SK-N-SH treated with all-trans-retinoic acid at 6 μM for 48 hours (cell line): Measurements from ENCODE around the gene CMTR1.

ENCODE experiments used
- ATAC-seq: fragments of 200-7000 bp; cut with Tn5 transposase; 3 replicates; pipeline ENCODE4 v1.9.1; 2020; ENCODE audit warnings: mild to moderate bottlenecking, moderate library complexity
- ARNTL ChIP-seq: fragments of 450-650 bp; formaldehyde crosslinking; IDR thresholded peaks from 2 replicates; pipeline ENCODE4 v1.5.0; 2020; ENCODE audit warnings: low read depth, mild to moderate bottlenecking, moderate library complexity, borderline replicate concordance
- BACH2 ChIP-seq: fragments of 250-450 bp; sonication (Bioruptor Pico); IDR thresholded peaks from 2 replicates; pipeline ENCODE4 v1.9.0; 2021; ENCODE audit warnings: mild to moderate bottlenecking, borderline replicate concordance
- CREB5 ChIP-seq: fragments of 250-450 bp; sonication (Bioruptor Pico); IDR thresholded peaks from 2 replicates; pipeline ENCODE4 v1.5.1; 2020; ENCODE audit warnings: low read depth, mild to moderate bottlenecking, moderate library complexity
- CSDC2 ChIP-seq: fragments of 250-450 bp; sonication (Bioruptor Pico); IDR thresholded peaks from 2 replicates; pipeline ENCODE4 v1.5.0; 2020; ENCODE audit warnings: mild to moderate bottlenecking, moderate library complexity
- CSRNP3 ChIP-seq: fragments of 250-450 bp; sonication (Bioruptor Pico); IDR thresholded peaks from 2 replicates; pipeline ENCODE4 v1.5.1; 2021; ENCODE audit warnings: mild to moderate bottlenecking, moderate library complexity
- ESRRG ChIP-seq: fragments of 250-450 bp; sonication (Bioruptor Pico); IDR thresholded peaks from 2 replicates; pipeline ENCODE4 v1.6.1; 2021; ENCODE audit warnings: mild to moderate bottlenecking
- GLIS3 ChIP-seq: fragments of 250-450 bp; sonication (Bioruptor Pico); IDR thresholded peaks from 2 replicates; pipeline ENCODE4 v1.5.0; 2020; ENCODE audit warnings: mild to moderate bottlenecking, moderate library complexity
- ISL1 ChIP-seq: fragments of 250-450 bp; sonication (Bioruptor Pico); IDR thresholded peaks from 2 replicates; pipeline ENCODE4 v2.1.2; 2022; ENCODE audit warnings: mild to moderate bottlenecking, moderate library complexity
- OSR1 ChIP-seq: fragments of 250-450 bp; sonication (Bioruptor Pico); IDR thresholded peaks from 2 replicates; pipeline ENCODE4 v1.8.0; 2022; ENCODE audit warnings: moderate library complexity, mild to moderate bottlenecking, inconsistent platforms
- PATZ1 ChIP-seq: fragments of 250-450 bp; sonication (Bioruptor Pico); IDR thresholded peaks from 2 replicates; pipeline ENCODE4 v1.8.0; 2020; ENCODE audit warnings: mild to moderate bottlenecking, moderate library complexity, borderline replicate concordance
- POU6F1 ChIP-seq: fragments of 250-450 bp; sonication (Bioruptor Pico); IDR thresholded peaks from 2 replicates; pipeline ENCODE4 v1.8.0; 2021; ENCODE audit warnings: low read depth, mild to moderate bottlenecking, moderate library complexity, borderline replicate concordance
- PPARA ChIP-seq: fragments of 250-450 bp; sonication (Bioruptor Pico); IDR thresholded peaks from 2 replicates; pipeline ENCODE4 v1.5.0; 2020; ENCODE audit warnings: mild to moderate bottlenecking, borderline replicate concordance
- RARB ChIP-seq: fragments of 250-450 bp; sonication (Bioruptor Pico); IDR thresholded peaks from 2 replicates; pipeline ENCODE4 v1.8.0; 2021; ENCODE audit warnings: mild to moderate bottlenecking, moderate library complexity
- SNAI2 ChIP-seq: fragments of 250-450 bp; sonication (Bioruptor Pico); IDR thresholded peaks from 2 replicates; pipeline ENCODE4 v1.5.0; 2020; ENCODE audit warnings: mild to moderate bottlenecking, moderate library complexity
- TCF4 ChIP-seq: fragments of 250-450 bp; sonication (Bioruptor Pico); IDR thresholded peaks from 2 replicates; pipeline ENCODE4 v1.8.0; 2021; ENCODE audit warnings: mild to moderate bottlenecking, moderate library complexity, borderline replicate concordance
- TSHZ2 ChIP-seq: fragments of 250-450 bp; sonication (Bioruptor Pico); IDR thresholded peaks from 2 replicates; pipeline ENCODE4 v1.5.0; 2020; ENCODE audit warnings: mild to moderate bottlenecking, moderate library complexity
- ZC3H10 ChIP-seq: fragments of 250-450 bp; sonication (Bioruptor Pico); IDR thresholded peaks from 2 replicates; pipeline ENCODE4 v1.5.1; 2021; ENCODE audit warnings: mild to moderate bottlenecking, moderate library complexity
- ZFP3 ChIP-seq: fragments of 250-450 bp; sonication (Bioruptor Pico); IDR thresholded peaks from 2 replicates; pipeline ENCODE4 v1.5.0; 2020; ENCODE audit warnings: mild to moderate bottlenecking, moderate library complexity
- ZNF565 ChIP-seq: fragments of 450-650 bp; formaldehyde crosslinking; conservative IDR thresholded peaks from 2 replicates; pipeline ENCODE4 v1.5.0; 2020; ENCODE audit warnings: low read depth, mild to moderate bottlenecking, moderate library complexity

The CMTR1 gene

GRCh38 chr6:37479266-37479854 lies 46.3 kb downstream of the CMTR1 start:
- ATAC-seq = no peak
- TF ChIP-seq RARB (CRISPR knock-in tag) (no peak), CSDC2 (no peak), BACH2 (no peak), PATZ1 (CRISPR knock-in tag) (no peak), GLIS3 (CRISPR knock-in tag) (no peak), ZNF565 (no peak), ZC3H10 (CRISPR knock-in tag) (no peak), PPARA (CRISPR knock-in tag) (no peak)

- no peak for ATAC-seq
- TF ChIP-seq TCF4 (CRISPR knock-in tag) (no peak), CSRNP3 (no peak), ZFP3 (CRISPR knock-in tag) (no peak), TSHZ2 (CRISPR knock-in tag) (no peak), CSDC2 (no peak), GLIS3 (CRISPR knock-in tag) (no peak), SNAI2 (CRISPR knock-in tag) (no peak), PATZ1 (CRISPR knock-in tag) (no peak), ZC3H10 (CRISPR knock-in tag) (no peak), ISL1 (CRISPR knock-in tag) (no peak), CREB5 (no peak), ESRRG (no peak), ARNTL (CRISPR knock-in tag) (no peak), RARB (CRISPR knock-in tag) (no peak), POU6F1 (CRISPR knock-in tag) (no peak), OSR1 (no peak)
Measured at GRCh38 chr6:37480118-37480736, 47.2 kb downstream of the CMTR1 start.
